ENCODE results near the gene ABCF3.

The ABCF3 gene

DNA sequence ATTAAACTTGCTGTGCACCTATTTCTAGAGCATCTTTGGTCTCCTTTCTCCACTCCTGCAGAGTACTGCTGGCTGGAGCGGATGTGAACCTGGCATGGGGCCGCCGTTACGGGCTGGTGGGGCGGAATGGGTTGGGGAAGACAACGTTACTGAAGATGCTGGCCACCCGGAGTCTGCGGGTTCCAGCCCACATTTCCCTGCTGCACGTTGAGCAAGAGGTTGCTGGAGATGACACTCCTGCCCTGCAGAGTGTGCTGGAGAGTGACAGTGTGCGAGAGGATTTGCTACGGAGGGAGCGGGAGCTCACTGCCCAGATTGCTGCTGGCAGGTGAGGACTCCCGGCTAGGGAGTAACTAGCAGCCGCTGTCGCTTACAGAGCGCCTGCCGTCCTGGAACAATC, 2.1 kb downstream of the ABCF3 start:
- no peak for DNase-seq

DNA sequence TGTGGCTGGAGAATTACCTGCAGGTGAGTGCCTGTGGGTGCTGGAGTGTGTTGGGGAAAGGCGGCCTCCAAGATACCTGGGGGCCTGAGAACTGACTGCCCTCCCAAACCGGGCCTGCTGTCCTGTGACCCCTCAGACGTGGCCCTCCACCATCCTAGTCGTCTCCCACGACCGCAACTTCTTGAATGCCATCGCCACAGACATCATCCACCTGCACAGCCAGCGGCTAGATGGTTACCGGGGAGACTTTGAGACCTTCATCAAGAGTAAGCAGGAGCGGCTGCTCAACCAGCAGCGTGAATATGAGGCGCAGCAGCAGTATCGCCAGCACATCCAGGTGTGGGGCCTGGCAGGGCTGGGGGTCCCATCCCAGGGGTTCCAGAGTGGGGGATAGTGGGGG, 3.4 kb downstream of the ABCF3 start:
- no peak for DNase-seq

DNA sequence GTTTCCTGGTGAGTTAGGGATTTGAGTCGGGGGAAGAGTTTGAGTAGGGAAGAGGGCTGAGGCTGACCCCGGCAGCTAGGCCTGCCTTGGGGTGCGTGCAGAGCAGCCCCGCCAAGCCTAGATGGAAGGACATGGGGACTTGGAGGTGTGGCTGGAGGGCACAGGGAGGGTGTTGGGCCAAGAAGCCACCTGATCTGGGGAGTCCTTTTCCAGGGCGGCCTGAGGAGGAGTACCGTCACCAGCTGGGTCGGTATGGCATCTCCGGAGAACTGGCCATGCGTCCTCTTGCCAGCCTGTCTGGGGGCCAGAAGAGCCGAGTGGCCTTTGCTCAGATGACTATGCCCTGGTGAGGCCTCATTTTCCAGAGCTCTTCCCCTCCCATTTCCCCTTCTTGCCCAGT, 6.9 kb downstream of the ABCF3 start:
- no peak for DNase-seq

DNA sequence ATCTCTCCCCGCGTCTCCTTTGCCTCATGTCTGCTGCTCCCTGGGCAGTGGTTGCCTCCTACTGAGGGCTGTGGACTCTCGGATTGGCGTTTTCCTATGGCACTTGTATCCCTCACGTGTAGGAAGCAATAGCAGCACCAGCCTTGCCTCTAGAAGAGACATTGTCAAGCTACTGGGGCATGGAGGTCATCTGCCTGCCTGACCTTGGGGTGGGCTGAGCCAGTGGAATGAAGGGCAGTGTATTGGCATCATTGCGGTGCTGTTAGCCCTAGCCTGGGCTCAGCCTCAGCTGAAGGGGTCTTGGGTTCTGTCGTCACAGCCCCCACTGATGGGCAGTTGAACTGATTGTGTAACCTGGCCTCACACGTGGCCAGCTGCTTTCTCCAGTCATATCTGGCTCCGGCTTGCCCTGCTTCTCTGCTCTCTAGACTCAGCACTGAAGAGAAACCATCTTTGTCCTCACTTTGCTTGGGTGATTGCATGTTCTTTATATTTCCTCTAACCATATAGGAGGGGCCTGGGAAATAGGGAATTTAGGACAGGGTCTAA, 8.1 kb downstream of the ABCF3 start:
- DNase-seq, result no peak

DNA sequence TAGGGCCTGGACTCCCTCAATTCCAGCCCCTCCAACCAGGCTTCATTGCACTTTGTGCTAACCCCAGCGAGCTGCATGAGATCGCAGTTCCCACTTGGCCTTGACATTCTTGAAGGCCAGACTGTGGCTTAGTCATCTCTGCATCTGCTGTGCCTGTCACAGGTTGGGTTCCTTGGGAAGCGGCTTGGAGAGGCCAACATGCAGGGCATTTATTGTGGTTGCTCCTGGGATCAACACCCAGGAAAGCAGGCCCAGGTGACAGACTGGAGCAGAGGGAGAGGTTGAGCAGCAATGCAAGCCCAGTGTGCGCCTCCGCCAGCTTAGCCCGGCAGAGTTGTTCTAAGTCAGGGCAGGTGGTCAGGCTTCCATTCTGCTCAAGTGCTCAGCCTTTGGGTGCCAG, 10.5 kb downstream of the ABCF3 start:
- no peak for DNase-seq

DNA sequence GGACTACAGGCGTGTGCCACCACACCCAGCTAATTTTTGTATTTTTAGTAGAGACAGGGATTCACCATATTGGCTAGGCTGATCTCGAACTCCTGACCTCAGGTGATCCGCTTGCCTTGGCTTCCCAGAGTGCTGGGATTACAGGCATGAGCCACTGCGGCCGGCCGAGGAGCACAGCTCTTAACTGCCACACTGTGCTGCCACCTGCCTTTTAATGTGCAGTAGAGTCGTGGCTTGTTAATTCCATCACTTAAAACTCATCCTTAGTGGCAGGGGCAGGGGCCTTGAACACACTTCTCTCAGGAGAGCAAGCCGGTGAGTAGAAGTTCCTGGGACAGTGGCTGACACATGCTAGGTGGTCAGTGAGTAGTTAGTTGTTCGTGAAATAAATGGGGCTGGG, 12.5 kb downstream of the ABCF3 start:
- DNase-seq, result no peak

DNA sequence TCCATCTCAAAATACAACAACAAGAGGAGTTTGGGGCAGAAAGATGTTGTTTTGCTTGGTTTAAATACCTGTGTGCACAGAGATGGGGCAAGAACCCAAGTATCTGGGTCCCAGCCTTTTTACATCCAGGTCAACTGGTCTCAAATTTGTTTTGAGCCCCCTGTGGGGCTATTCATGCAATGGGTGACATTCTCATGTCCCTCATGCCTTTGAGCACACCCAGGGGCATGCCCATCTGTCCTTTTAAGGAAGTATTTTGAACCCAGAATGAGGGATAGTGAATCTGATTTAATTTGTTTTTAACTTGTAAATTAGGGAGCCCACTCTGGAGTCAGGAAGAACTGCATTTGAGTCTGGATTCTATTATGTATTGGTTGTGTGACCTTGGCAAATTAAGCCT, 14.8 kb downstream of the ABCF3 start:
- DNase-seq, result no peak

DNA sequence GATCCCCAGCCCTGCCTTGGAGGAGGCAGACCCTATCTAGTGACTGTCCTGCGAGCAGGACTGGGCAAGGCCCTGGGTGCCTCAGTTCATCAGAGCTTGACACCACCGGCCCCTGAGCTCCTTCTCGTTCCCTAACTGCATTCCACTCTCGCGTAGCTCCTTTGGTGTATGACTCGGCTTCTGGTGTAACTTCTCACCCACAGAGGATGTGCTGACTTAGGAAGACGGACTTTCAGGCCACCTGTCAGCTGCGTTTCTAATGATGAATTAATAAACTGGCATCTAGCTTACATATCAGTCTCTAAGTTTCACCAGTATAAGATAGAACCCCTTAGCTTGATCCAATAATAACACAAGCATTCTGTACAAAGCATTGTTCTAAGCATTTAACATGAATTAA, 17.5 kb downstream of the ABCF3 start:
- DNase-seq, result no peak

DNA sequence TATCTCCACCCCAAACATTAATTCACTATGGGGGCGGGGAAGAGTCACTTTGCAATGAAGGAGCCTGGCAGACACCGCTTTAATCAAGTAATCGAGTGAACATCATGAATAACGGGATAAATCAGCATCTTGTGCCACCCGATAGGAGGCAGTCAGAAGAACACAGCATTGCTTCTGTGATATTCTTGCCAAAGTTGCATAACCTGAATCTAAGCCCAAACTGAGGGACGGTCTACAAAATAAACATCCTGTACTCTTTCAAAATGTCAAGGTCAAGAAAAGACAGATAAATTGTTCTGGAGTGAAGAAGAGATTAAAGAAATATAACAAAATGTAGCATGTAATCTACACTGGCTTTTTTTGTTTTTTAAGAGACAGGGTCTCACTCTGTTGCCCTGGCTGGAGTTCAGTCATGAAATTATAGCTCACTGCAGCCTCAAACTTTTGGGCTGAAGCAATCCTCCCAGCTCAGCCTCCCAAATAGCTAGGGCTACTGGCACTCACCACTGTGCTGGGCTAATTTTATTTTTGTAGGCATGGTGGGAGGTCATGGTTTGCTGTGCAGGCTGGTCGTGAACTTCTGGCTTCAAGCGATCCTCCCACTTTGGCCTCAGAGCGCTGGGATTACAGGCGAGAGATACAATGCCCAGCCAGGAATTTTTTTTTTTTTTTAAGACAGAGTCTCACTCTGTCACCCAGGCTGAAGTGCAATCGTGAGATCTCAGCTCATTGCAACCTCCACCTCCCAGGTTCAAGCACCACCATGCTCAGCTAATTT, 23.3 kb downstream of the ABCF3 start:
- no peak for DNase-seq

DNA sequence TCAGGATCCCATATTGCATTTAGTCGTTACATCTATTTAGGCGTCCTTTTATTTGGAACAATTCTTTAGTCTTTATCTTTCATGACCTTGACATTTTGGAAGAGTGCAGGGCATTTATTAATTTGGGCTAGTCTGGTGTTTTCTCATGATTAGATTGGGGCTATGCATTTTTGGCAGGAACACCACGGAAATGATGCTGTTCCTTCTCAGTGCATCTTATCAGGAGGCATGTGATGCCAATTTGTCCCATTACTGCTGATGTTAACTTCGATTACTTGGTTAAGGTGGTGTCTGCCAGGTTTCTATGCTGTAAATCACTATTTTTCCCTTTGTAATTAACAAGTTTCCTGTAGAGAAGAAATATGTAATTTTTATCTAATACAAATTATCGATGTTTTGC, 25.3 kb downstream of the ABCF3 start:
- no peak for DNase-seq

DNA sequence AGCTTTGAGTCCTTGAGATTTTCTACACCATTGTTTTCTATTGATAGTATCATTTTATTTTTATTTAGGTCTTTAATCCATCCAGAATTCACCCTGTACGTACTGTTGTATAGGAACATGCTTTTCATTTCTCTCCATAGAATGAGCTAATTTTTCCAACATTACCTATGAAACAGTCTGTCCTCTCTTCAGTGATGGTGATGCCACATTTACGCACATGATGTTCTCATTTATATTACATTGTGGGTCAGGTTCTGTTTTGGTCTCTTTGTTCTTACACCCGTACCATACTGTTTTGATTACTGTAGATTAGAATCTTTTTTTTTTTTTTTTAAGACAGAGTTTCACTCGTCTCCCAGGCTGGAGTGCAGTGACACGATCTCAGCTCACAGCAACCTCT, 25.7 kb downstream of the ABCF3 start:
- no peak for DNase-seq

DNA sequence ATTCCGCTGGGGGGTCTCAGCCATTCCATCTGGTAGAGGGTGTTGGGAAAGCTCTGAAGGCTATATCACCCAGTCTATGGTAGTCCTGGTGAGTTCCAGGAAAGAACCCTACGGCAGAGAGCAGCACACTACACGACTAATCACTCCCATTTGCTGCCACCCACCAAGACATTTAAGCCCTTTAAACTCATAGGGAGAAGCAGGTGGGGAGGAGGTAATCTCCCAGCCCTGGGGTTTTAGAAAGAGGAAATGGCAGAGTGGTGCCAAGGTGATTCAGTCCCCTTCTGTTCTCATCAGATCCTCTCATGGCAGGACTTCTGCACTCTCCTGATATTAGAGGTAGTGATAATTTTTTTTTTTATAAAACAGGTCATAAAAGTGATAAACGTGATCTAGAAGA, 32.8 kb downstream of the ABCF3 start:
- DNase-seq, result no peak

DNA sequence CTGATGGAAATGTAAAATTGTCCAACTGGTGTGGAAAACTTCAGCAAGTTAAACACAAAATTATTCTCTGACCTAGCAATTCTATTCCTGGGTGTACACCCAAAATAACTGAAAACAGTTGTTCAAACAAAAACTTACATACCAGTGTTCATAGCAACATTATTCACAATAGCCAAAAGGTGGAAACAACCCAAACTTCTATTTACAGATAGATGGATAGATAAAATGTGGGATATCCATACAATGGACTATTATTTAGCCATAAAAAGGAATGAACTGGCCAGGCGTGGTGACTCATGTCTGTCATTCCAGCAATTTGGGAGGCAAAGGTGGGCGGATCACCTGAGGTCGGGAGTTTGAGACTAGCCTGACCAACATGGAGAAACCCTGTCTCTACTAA, 36.5 kb downstream of the ABCF3 start:
- DNase-seq, result no peak

DNA sequence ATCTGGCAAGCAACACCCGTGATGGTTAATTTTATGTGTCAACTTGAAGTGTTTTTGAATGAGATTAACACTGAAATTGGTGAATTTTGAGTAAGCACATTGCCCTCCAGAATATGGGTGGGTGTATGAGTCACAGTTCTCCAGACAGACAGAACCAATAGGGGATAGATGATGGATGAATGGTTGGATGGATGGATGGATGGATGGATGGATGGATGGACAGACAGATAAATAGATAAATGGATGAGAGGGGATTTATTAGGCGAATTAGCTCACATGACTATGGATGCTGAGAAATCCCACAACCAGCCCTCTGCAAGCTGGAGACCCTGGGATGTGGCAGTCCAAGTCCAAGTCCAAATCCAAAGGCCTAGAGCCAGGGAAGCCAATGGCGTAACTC, 37.9 kb downstream of the ABCF3 start:
- no peak for DNase-seq

DNA sequence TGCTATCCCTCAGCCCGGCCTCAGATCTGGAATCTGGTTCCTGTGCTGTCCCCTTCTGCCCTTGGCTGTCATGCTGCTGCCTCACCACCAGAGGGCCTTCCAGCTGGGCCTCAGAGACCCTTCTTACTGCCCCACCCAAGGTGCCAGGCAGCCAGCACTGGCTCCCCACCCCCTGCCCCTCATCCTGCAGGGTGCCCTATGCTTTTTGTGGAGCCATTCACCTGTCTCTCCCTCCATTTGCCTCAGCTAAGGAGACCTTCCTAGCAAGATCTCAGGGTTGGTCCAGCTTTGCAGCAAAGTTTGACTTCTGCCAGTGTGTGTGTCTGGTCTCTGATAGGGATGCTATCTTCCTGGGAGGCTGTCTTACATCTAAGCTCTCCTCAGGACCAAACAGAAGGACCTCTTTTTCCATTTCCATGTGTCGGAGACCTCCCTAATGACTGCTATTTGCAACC, 41.5 kb downstream of the ABCF3 start:
- DNase-seq, result no peak

DNA sequence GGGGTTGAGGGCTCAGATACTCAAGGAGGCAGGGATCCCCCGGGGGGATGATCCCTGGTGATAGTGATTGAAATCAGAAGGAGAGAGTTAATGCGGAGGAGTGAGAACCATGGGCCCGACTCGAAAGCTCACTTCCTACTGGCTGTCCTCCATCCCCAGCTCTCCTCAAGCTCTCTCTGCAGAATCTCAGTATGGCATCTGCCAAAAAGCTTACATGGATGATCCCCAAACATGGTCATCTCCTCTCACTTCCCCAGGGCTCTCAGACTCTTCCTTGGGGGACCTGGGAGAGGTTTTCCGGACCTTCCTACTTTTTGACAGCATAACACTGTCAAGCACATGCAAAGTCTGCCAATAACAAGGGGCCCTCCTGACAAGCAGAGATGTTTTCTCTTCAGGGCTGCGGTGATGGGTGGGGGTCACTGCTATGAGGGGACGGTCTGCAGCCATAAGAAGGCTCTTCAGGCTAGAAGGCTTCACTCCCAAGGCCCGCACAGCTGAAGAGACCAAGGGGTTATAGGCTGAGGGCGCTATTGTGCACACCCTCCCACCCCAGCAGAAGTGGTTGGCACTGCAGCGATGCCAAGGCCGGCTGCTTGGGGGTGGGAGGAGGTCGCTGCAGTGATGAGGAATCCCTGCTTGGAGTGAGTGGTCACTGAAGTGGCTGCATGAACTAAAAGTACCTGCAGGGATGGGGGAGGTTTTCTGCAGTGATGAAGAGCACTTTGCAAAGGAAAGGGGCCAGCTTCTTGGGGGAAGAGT, 42.6 kb downstream of the ABCF3 start:
- DNase-seq, result no peak

DNA sequence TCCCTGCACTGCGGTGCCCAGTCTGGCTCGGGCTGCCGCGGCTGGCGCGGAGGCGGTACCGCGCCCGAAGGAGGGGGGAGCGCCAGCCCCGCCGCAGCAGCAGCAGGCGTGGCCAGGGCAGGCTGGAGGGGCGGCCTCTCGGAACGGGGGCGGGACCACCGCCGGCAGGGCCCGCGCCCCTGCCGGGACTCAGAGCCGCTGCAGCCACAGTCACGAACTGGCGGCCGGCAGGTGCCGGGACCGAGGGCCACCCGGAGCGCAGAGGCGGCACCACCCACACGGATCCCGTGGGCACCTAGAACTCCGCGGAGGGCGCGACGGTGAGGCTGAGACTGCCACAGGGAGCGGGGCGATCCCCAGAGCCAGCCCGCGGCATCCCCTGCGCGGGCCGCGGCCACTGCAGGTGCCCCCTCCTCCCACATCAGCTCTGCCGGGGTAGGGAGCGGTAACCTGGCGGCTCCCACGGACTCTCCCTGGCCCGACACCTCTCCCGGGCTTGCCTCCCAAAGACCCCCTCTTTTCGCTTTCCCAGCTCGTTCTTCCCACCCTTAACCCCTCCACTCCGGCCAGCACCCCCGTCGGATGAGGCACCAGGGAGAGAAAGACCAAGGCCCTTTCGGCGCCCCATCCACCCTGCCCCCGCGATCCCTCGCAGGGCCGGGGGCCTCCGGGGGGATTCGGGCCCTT, 43.5 kb downstream of the ABCF3 start, which contains the start of gene VWA5B2:
TSS of gene VWA5B2 (plus strand) at position 192 of the 687 bp plus-strand sequence. CDS start 944 bp downstream, outside the sequence.
- peak; percentile 24 for DNase-seq

DNA sequence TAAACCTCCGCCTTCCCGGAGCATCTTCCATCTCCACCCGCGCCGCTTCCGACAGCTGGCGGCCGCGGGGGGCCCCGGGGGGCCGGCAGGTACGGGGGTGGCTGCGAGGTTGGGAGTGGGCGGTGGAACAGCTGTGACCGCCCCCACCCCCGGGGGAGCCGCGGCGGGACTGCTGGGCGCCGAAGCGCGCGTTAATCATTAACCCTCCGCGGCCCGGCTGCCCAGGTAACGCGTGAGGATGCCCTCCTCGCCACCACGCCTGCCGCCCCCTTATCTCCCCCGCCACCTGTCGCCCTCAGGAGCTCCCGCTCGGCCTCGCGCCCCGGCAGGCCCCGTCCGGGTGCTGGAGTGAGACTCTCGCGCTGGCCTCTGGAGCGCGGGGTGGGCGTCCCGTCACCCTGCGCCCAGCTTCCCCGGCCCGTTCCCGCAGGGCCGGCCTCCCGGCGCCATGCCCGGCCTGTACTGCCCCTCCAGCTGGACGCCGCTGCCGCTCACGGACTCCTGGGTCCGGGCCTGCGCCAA, 44.1 kb downstream of the ABCF3 start:
- DNase-seq, result no peak

DNA sequence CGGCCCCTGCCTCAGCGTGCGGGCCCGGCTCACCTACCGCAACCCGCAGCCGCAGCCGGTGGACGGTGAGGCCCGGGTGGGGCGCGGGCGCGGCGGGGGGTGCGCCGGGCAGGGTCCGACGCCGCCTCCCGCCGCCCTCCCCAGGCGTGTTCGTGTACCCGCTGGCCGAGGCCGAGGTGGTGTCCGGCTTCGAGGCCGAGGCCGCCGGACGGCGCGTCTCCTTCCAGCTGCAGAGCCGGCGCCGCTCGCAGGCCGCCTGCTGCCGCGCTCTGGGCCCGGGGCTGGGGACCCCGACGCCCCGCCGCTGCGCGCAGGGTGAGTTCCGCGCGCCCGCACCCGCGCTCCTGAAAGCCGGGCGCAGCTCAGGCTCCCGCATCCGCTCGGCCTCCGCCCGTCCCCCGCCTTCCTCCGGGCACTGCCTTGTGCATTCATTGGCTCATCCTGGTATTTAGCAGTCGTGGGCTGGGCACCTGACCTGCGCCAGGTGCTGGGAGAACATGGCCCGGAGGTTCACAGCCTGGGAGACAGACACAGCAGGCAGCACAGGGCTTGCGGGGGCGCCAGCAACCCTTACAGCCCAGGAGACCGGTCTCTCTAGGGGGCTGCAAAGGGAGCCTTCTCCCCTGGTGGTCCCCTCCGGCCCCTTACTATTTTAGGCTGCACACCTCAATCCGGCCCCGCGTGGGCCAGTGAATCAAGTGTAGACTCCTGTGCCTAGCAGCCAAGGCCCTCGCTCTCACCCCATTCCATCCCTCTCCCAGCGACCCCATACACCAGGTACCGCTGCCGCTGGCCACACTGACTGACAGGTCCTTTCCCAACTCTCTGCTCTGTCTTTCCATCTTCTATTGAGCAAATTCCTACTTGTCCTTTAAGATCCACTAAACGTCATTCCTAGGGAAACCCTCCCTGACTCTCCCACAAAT, 44.9 kb downstream of the ABCF3 start:
- DNase-seq, result no peak

DNA sequence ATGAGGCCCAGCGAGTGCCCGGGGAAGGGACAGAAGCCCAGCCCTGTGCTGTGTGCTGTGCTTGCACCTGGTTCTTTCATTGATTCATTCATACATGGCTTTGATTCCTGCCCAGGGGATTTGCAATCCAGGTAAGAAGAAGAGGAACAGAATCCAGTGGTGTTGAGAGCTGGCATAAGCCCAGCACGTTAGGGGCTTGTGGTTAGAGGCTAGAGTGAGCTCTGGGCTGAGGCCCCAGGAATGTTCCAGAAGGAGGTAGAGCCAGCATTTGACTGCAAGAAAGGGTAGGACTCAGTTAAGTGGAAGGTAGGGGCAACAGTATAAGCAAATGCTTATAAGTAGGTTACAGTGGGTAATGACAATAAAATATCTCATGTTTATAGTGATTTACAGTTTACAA, 45.7 kb downstream of the ABCF3 start:
- peak; percentile 23 for DNase-seq

DNA sequence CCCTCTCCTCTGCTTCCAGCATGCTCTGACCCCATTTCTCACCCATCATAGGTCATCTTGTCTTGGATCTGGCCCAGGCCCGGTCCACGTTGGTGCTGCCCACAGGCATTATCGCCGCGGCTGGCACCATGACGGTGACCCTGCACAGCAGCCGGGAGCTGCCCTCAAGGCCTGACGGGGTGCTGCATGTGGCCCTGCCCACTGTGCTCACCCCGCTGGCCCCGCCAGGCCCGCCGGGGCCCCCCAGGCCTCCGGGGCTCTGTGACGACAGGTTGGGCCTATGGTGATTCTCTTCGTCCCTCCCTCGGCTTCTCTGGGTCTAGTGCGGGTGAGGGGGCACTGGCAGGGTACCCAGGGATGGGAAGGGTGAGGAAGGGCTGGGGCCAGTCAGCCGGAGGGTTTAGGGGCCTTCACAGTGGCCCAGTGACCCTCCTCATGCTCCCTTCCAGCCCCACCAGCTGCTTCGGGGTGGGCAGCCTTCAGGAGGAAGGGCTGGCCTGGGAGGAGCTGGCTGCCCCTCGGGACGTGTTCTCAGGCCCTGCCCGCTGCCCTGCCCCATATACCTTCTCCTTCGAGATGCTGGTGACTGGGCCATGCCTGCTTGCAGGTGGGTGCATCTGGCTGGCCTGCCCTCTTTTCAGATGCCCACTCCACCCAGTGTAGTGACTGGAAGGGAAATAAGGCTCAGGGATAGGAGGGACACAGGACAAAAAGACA, 47.3 kb downstream of the ABCF3 start:
- no peak for DNase-seq
